GM06990 (cell line): ENCODE results near the gene TET2.

Source experiments
- DNase-seq: peaks from one replicate; pipeline ENCODE4 v3.0.0-alpha.2; 2011; ENCODE audit not compliant: insufficient read length; ENCODE audit errors: extremely low read depth
- H3K27me3 ChIP-seq: replicated peaks from 2 replicates; pipeline ENCODE4 v1.6.0; 2011; ENCODE audit warnings: low read length; ENCODE audit not compliant: control insufficient read depth, insufficient read depth
- H3K36me3 ChIP-seq: 2 replicates; pipeline ENCODE4 v1.5.1; 2011; ENCODE audit warnings: low read length; ENCODE audit not compliant: control insufficient read depth, insufficient read depth
- H3K4me3 ChIP-seq: replicated peaks from 2 replicates; pipeline ENCODE4 v1.5.1; 2011; ENCODE audit warnings: low read depth, mild to moderate bottlenecking, control low read depth, low read length
- CTCF ChIP-seq: IDR thresholded peaks from 2 replicates; pipeline ENCODE4 v1.5.1; 2011; ENCODE audit warnings: low read length, control low read depth, mild to moderate bottlenecking, inconsistent platforms; ENCODE audit not compliant: insufficient read depth, poor library complexity, severe bottlenecking

Gene TET2

GRCh38 chr4:105112274-105112673 is 34.4 kb upstream of the TET2 start:
- DNase-seq = no peak
- Histone ChIP-seq H3K4me3 (no peak overlapping the region), H3K27me3 (no peaks in the 10 kb centered on the region), H3K36me3 (no peaks in the 10 kb centered on the region)
- no peak for TF ChIP-seq CTCF

GRCh38 chr4:105113800-105114199 is 32.9 kb upstream of the TET2 start:
- no peak for TF ChIP-seq CTCF
- no peaks in the 10 kb centered on the region for H3K27me3 ChIP-seq
- H3K36me3 ChIP-seq = no peaks in the 10 kb centered on the region
- DNase-seq = peak; percentile 13
- H3K4me3 ChIP-seq = no peak overlapping the region

GRCh38 chr4:105116616-105117319 is 29.9 kb upstream of the TET2 start:
- Histone ChIP-seq H3K36me3 (no peaks in the 10 kb centered on the region), H3K4me3 (no peak overlapping the region), H3K27me3 (no peaks in the 10 kb centered on the region)
- DNase-seq = no peak
- no peak for TF ChIP-seq CTCF

- Histone ChIP-seq H3K4me3 (no peak overlapping the region), H3K27me3 (no peaks in the 10 kb centered on the region), H3K36me3 (no peaks in the 10 kb centered on the region)
- no peak for TF ChIP-seq CTCF
- no peak for DNase-seq
These were observed 27.3 kb upstream of the TET2 start for GRCh38 chr4:105119356-105119755.

GRCh38 chr4:105120626-105121025 is 26.1 kb upstream of the TET2 start:
- Histone ChIP-seq H3K36me3 (no peaks in the 10 kb centered on the region), H3K27me3 (no peaks in the 10 kb centered on the region), H3K4me3 (no peak overlapping the region)
- TF ChIP-seq CTCF = no peak
- no peak for DNase-seq

GRCh38 chr4:105122350-105122749 is 24.3 kb upstream of the TET2 start:
- Histone ChIP-seq H3K36me3 (no peaks in the 10 kb centered on the region), H3K4me3 (no peak overlapping the region), H3K27me3 (no peaks in the 10 kb centered on the region)
- DNase-seq = no peak
- no peak for TF ChIP-seq CTCF
